Hepatic stellate cell (primary cell): ENCODE results near the gene BTAF1.
A peak's percentile ranks its signal among the peaks of the same experiment; 100 is the strongest.

Source experiments
- DNase-seq: peaks from one replicate; pipeline ENCODE4 v3.0.0; 2011; ENCODE audit warnings: low spot score

The BTAF1 gene

DNA sequence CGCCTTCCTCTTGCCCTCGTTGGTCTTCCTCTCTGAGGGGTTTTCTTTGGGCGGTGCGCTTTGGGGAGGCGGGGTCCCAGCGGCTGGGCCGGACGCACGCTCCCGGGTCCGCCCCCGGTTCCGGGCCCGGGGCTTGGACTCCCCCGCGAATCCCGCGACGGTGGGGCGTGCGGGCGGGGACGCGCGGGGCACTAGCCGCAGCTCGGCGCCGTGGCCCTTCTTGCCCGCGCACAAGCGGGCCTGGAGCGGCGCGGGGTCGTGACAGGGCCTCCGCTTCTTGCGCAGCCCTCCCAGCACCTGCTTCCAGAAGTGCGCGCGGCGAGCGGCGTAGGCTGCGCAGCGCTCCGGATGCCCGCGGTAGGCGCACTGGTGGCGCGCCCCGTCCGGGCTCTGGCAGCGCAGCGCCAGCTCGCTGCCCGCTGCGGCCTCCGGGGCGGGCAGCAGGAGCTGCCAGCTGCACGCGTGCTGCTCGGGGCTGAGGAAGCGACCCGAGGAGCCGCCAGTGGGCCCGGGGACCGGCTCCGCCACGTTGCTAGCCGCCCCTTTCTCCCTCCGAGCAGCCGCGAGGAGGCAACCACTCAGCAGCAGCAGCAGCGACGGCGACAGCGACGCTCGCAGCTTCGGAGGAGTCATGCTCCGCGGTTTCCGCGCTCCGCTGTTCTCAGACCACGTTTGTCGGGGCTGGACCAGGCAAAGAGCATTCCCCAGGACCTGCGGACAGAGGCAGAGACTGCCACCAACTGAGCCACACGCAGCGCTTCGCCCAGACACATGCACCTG lies 15.0 kb upstream of the BTAF1 start:
- DNase-seq, result peak; percentile 81

DNA sequence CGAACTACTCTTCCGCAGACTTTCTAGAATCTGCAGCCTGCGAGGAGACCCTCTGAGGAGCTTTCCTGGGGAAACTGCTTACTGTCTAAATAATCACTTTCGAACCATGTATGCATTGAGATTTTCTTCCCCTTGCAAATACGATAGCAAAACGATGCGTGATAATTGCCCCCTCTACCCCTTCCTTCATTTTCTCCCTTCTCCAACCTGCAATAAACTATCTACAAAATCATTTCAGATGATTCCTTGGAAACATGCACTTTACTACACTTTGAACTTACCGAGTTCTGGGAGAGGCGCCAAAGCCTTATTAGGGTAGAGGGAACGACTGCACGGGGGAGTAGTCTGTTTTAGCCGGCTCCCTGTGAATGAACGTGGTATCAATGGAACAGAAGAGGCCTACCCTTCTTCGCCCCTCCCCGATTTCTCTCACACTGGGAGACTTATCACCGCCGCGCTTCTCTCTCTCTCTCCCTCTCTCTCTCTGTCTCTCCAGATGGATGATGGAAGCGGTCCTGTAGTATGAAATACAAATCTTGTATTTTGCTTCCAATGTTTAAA lies 14.4 kb upstream of the BTAF1 start, which contains the start of gene FGFBP3:
FGFBP3 (minus strand) TSS at position 370 of the 561 bp plus-strand sequence. CDS start 517 bp downstream, outside the sequence.
- no peak for DNase-seq

GRCh38 chr10:91910467-91910866 lies 13.1 kb upstream of the BTAF1 start:
- DNase-seq, result no peak

GRCh38 chr10:91919651-91920050 lies 3.9 kb upstream of the BTAF1 start:
- DNase-seq, result no peak

DNA sequence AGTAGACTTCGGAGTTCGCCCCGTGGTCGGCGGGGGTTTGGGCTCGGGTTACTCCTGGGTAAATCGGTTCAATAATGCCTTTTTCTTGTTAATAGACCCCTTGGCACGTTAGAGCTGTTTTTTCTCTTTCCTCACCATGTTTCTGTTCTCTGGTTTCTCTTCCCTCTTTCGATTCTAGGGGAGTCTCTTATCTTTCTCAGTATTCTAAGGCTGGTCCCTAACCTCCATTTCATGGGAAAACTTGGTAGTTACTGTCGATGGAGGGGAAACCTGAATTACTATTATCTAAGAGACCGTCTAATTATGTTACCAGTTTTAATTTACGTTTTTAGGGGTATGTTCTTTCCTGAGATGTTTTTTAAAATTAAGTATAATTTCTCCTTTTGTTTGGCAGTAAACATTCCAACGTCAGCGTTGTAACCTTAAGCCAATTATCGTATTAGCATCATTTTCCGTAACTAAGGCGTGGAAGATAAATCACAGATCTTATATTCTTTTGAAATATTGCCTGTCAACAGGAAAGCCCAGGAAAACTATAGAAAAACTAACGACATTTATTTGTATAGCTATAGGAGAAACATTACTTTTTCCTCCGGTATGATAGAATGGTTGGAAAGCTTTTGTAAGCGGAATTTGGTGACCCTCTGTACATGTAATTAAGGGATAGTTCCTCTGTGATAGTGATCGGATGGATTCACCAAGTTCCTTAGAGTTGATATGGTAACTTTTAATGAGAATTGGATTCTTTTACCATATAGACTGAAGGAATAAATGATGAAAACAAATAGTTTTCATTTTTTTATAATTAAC lies 847 bp downstream of the BTAF1 start:
- DNase-seq, result peak; percentile 24

DNA sequence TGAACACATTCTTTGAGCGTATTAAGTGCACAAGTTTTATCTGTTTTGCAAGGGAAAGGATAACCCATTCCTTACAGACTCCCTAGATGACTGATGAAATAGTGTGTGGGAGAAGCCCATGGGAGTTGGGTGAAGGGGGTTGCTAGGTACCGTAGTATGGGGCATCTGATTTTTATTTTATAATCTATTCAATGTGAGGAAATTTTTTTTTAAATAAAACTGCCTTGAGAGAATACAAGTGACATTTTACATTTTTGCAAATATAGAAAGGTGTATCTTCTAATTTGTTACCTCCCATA lies 1.4 kb downstream of the BTAF1 start:
- peak; percentile 24 for DNase-seq

DNA sequence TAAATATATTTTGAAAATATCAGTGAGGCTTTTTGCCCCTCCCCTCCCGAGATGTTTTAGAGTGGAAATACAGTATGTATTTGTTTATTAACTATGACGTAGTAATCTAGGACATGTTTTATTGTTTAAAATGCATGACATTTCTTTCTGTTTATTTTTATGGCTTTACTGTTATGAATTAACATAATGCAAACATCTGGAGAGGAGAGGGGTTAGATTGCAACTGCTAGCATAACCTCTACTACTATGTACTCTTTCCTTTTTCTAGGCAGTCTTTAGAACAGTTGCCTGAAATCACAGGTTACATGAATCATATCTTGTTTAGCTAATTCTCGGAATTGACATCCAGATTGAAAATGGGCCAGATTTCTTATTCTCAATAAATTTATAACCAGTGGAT lies 7.4 kb downstream of the BTAF1 start:
- no peak for DNase-seq

DNA sequence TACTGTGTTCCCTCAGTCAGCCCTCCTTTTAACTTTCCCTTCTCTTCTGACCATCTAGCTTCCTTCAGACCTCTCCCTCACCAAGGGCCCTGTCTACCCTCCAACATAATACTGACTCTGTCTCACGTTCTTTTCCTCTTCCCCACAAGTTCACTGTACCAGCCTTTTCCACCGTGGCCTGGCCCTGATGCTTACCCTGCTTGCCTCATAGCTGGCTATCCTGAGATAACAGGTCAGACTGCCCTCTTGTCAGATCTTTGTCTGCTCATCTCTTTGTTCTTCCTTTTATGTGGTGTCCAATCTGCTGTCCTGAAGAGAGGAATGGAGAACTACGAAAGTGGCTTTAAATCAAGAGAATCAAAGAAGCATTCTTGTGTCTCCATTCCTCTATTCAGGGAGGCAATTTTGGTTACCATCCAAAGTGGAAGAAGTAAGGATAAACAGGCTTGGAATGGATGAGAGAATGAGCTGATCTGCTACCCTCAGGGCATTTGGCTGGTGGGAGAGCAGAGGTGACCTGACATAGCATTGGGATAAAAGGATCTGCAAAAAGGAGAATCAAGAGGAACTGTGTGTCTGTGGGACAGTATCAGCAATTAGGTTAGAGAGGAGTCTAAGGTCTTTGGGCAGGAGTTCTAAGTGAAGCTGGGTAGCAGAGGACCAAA lies 8.1 kb downstream of the BTAF1 start:
- DNase-seq, result no peak

DNA sequence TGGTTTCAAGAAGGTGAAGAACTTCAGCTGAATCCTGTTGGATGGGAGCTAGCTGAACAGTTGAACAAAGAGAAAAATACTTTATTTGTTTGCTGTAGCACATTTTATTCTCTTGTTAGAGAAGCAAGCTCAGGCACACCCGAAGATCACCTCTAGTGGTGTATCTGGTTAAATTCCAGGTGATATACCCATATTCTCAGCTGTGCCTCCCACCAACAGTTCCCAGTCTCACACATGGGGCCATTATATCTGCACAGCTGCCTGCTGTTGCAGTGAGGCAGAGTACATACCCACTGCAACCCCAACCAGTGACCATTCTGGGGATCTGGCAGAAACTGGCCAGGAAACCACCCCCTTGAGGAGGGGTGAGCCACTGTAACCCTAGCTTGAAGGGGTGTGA lies 9.2 kb downstream of the BTAF1 start:
- no peak for DNase-seq

DNA sequence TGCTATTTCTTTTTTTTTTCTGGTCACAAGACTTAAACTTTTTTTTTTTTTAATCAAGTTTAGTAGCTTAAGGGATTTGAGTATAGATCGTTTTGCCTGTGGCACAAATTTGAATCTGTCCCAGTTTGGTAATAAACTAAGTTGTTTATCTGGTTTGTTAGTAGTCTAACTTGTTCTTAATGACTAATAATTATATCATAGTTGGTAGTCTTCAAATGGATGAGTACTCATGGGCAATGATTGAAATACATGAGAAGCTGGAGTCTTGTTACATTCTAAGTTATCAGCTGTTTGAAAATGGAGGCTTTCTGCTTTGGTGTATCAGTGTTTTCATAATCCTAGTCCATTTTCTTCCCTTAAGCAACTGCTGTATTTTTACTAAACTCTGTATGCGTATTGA lies 12.3 kb downstream of the BTAF1 start:
- no peak for DNase-seq

DNA sequence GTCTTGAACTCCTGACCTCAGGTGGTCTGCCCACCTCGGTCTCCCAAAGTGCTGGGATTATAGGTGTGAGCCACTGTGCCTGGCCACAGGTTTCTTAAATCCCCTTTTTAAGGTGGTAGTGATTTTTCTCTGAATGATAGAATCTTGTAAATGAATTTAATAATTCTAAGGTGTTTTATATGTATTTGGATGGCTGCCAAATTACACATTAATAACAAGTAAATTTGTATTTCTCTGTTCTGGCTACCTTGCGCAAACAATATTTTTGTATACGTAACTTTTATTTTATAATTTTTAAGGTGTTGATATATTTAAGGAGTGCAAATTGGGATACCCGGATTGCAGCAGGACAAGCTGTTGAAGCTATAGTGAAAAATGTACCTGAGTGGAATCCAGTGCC lies 16.1 kb downstream of the BTAF1 start:
- no peak for DNase-seq

GRCh38 chr10:91941426-91941825 lies 17.9 kb downstream of the BTAF1 start:
- DNase-seq, result no peak

GRCh38 chr10:91944880-91945630 lies 21.5 kb downstream of the BTAF1 start:
- DNase-seq, result no peak

- DNase-seq, result no peak
These were observed 30.1 kb downstream of the BTAF1 start for GRCh38 chr10:91953600-91954160.

DNA sequence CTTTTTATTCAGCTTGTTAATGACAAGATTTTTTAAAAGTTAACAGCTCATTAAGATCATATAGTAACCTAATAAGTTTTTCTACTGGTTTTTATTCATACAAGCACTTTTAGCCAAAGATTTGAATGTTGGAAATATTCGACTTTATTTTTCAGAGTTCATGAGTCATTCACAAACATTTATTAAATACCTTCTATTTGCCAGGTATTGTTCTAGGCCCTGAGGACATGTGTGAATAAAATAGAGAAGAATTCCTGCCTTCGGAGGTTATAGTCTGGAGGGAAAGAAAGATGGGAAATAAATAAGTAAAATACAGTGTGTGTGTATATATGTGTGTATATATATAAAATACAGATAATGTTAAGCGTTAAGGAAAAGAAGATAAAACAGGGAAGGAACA lies 31.5 kb downstream of the BTAF1 start:
- no peak for DNase-seq

GRCh38 chr10:91957091-91957490 lies 33.5 kb downstream of the BTAF1 start:
- no peak for DNase-seq

- DNase-seq, result no peak
These were observed 45.7 kb downstream of the BTAF1 start for GRCh38 chr10:91969297-91969696.

- DNase-seq, result peak; percentile 49
These were observed 51.4 kb downstream of the BTAF1 start for GRCh38 chr10:91974960-91975359.

DNA sequence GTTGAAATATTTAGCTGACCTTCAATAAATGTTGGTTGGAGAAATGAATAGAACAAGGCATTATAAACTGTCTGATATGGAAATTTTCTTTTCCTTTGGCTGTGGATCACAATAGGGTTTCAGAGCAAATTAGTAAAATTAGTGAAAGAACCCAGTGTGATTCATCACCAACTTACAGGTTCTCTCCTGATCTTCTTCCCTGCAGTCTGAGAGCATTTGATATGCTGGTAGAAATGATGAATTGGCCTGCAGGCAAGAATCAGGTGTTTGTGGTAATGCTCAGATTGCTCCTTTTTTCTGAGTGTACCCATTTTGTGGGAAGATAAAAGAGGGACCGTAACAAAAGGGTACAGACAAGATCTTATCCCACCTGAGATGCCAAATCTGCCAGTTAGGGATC lies 51.9 kb downstream of the BTAF1 start:
- DNase-seq, result peak; percentile 3

- no peak for DNase-seq
These were observed 52.9 kb downstream of the BTAF1 start for GRCh38 chr10:91976317-91977051.

- no peak for DNase-seq
These were observed 53.9 kb downstream of the BTAF1 start for GRCh38 chr10:91977491-91977890.
